NCI-H1048 (cell line): ENCODE measurements around the gene TPST2.

Experiments used
- DNase-seq: peaks from one replicate; lab custom pipeline; 2025; lab: John Stamatoyannopoulos, UW

The TPST2 gene

GRCh38 chr22:26579331-26579886, 10.5 kb downstream of the TPST2 start:
- DNase-seq, result no peak

GRCh38 chr22:26577081-26577480, 12.9 kb downstream of the TPST2 start:
- DNase-seq, result no peak

GRCh38 chr22:26576026-26576680, 13.8 kb downstream of the TPST2 start:
- no peak for DNase-seq

- no peak for DNase-seq
Observed at GRCh38 chr22:26574001-26574723, 15.8 kb downstream of the TPST2 start.

GRCh38 chr22:26573026-26573662, 16.8 kb downstream of the TPST2 start:
- no peak for DNase-seq

- no peak for DNase-seq
Observed at GRCh38 chr22:26570864-26571525, 18.9 kb downstream of the TPST2 start.

GRCh38 chr22:26570115-26570514, 19.8 kb downstream of the TPST2 start:
- DNase-seq, result no peak

GRCh38 chr22:26568207-26568706, 21.7 kb downstream of the TPST2 start:
- no peak for DNase-seq

GRCh38 chr22:26567610-26568009, 22.3 kb downstream of the TPST2 start:
- no peak for DNase-seq

GRCh38 chr22:26566994-26567393, 22.9 kb downstream of the TPST2 start:
- DNase-seq, result no peak

- no peak for DNase-seq
Observed at GRCh38 chr22:26565889-26566288, 24.0 kb downstream of the TPST2 start.

- no peak for DNase-seq
Observed at GRCh38 chr22:26565181-26565580, 24.8 kb downstream of the TPST2 start.

GRCh38 chr22:26564672-26565071, 25.3 kb downstream of the TPST2 start:
- no peak for DNase-seq

GRCh38 chr22:26564181-26564580, 25.8 kb downstream of the TPST2 start:
- DNase-seq, result no peak

- DNase-seq, result no peak
Observed at GRCh38 chr22:26563022-26563421, 26.9 kb downstream of the TPST2 start.

- no peak for DNase-seq
Observed at GRCh38 chr22:26561756-26562417, 28.0 kb downstream of the TPST2 start.

- no peak for DNase-seq
Observed at GRCh38 chr22:26559961-26560575, 29.9 kb downstream of the TPST2 start.

GRCh38 chr22:26558248-26558895, 31.6 kb downstream of the TPST2 start:
- no peak for DNase-seq

- DNase-seq, result no peak
Observed at GRCh38 chr22:26556904-26557303, 33.0 kb downstream of the TPST2 start.

- DNase-seq, result no peak
Observed at GRCh38 chr22:26555478-26555877, 34.5 kb downstream of the TPST2 start.

- peak; percentile 67 for DNase-seq
Observed at GRCh38 chr22:26554956-26555355, 35.0 kb downstream of the TPST2 start.
